GM12864 (cell line): ENCODE results near the gene DLX2.

Source experiments
- DNase-seq: peaks from one replicate; pipeline ENCODE4 v3.0.0-alpha.2; 2011; ENCODE audit warnings: low read depth
- H3K4me3 ChIP-seq: 2 replicates; pipeline ENCODE4 v1.5.1; 2011; ENCODE audit warnings: mild to moderate bottlenecking, low read depth, low read length, control low read depth
- TF ChIP-seq, protein P1 (sequence below): IDR thresholded peaks from 2 replicates; pipeline ENCODE4 v1.5.1; 2011; ENCODE audit warnings: low read depth, mild to moderate bottlenecking, moderate library complexity, low read length, control low read depth, inconsistent platforms; ENCODE audit errors: missing control alignments

The DLX2 gene

DNA sequence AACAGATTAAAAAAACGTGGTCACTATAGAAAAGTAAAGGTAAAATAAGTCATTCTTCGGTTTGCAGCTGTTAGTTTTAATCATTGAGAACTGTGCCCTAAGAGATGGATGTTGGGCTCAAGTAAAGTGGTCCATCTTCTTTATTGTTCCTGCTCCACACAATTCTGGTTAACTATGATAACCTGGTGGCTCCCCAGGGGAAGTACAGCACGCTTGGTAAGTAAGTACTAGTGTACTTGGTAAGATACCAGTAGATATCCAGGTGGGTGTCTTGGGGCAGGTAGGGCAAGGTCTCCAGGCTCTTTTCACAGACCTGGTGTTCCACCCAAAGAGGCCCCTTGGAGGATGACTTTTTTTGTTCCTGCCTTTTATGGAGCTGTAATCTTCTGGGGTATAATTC is 31.6 kb upstream of the DLX2 start:
- DNase-seq, result no peak
- H3K4me3 ChIP-seq, result no peak overlapping the region
- TF ChIP-seq, protein P1, sequence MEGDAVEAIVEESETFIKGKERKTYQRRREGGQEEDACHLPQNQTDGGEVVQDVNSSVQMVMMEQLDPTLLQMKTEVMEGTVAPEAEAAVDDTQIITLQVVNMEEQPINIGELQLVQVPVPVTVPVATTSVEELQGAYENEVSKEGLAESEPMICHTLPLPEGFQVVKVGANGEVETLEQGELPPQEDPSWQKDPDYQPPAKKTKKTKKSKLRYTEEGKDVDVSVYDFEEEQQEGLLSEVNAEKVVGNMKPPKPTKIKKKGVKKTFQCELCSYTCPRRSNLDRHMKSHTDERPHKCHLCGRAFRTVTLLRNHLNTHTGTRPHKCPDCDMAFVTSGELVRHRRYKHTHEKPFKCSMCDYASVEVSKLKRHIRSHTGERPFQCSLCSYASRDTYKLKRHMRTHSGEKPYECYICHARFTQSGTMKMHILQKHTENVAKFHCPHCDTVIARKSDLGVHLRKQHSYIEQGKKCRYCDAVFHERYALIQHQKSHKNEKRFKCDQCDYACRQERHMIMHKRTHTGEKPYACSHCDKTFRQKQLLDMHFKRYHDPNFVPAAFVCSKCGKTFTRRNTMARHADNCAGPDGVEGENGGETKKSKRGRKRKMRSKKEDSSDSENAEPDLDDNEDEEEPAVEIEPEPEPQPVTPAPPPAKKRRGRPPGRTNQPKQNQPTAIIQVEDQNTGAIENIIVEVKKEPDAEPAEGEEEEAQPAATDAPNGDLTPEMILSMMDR, result no peak

DNA sequence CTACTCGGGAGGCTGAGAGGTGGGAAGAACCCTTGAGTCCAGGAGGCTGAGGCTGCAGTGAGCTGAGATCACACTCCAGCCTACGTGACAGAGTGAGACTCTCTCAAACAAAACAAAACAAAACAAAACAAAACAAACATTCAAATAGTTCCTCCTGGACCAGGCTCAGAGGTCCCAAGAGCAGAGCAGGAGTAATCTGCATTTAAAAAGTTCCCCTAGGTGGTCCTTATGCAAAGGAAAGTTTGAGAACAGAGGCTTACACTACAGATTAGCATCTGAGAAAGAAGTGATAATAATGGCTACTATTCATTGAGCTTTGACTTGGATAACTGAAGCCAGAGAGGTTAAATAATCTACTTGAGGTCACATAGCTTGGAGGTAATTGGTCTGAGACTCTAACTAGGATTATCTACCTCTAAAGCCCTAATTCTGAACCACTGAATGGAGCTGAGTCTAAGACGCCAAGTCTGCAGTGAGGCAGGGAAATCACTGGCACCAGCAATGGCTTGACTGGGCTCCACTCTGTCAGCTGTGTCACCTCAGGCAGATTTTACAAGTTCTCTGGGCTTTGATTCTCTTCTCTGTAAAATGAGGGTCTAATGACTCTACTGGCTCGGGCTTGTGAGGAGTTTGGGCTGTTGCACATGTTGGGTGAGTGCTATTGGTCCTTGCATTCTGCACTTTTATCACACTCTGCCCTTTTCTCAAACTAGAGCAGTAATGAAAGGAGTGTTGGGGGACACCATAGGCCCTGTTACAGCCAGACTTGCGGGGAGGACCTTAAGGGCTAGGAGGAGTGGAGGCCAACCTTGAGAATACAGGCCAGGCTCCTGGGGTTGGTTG is 29.2 kb upstream of the DLX2 start:
- DNase-seq, result no peak
- TF ChIP-seq, protein P1, result no peak
- H3K4me3 ChIP-seq, result no peak overlapping the region

DNA sequence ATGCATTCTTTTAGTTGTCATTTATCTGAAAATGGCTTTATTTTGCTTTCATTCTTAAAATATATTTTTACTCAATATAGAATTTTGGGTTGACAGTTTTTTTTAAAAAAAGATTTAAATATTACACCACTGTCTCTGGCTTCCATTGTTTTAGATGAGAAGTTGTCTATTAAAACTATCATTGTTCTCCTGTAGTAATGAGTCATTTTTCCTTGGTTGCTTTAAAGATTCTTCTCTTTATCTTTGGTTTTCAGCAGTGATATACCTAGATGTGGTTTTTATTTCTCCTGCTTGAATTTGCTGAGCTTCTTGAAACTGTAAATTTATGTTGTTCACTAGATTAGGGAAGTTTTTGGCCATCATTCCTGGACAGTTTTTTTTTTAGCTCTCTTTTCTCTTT is 26.7 kb upstream of the DLX2 start:
- no peak overlapping the region for H3K4me3 ChIP-seq
- TF ChIP-seq, protein P1, result no peak
- no peak for DNase-seq

DNA sequence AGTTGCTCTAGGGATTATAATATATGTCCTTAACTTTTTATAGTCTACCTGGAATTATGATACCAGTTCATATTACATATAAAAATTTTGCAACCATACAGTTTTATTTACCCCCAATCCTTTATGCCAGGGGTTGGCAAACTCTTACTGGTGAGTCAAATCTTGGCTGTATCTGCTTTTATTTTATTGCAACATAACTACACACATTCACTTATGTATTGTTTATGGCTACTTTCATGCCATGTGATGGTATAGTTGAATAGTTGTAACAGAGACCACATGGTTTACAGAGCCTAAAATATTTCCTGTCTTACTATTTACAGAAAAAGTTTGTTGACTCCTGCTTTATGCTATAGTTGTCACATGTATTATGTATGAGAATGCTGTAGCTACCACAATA is 25.8 kb upstream of the DLX2 start:
- H3K4me3 ChIP-seq, result no peak overlapping the region
- no peak for DNase-seq
- TF ChIP-seq, protein P1, result no peak

DNA sequence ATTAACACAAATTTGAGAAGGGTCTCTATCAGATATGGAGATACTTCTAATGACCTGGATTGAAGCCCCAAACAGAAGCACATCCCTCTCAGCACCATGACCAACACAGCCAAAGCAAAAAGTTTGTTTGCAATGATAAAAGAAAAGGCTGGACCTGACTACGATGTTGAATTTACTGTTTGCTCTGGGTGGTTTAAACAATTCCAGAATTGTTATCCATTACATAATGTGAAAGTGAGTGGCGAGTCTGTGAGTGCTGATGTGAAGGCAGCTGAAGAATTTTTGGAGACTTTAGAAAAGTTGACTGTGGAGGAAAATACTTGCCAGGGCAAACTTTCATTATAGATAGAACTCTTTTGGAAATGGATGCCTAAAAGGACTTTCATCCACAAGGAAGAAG is 17.4 kb upstream of the DLX2 start:
- H3K4me3 ChIP-seq, result no peak overlapping the region
- DNase-seq, result no peak
- TF ChIP-seq, protein P1, result no peak

DNA sequence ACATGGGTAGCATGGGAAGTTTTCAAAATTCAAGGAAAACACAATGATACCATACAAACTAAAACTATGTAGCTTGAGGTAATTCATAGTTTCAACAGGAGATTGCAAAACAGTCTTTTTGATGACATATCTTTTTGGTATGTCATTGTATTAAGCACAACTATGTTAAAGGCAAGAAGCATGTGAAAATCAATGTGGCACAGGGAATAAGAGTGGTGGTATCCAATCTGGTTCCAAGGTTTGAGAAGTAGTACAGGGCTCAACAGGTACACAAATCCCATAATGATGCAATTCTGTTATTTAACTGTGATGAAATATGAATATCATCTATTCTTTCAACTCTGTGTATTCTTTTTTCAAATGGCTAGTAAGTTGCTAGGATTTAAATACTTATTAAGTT is 16.4 kb upstream of the DLX2 start:
- TF ChIP-seq, protein P1, result no peak
- H3K4me3 ChIP-seq, result no peak overlapping the region
- no peak for DNase-seq

DNA sequence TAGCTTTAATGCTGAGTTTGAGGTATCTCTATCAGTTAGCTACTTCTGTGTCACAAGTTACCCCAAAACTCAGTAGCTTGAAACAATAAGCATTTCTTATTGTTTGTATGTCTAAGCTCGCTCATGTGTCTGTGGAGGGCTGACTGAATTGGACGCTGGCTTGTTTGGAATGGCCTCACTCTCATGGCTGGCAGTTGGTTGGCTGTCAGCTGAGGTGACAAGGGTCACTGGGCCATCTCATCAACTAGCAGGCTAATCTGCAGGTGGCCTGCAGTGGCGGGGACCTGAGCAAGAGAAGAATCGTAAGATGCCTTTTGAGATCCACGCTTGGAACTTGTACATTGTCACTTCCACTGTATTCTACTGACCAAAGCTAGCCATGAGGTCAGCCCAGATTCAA is 13.4 kb upstream of the DLX2 start:
- TF ChIP-seq, protein P1, result no peak
- no peak overlapping the region for H3K4me3 ChIP-seq
- no peak for DNase-seq
